Activated CD4-positive, alpha-beta T cell treated with anti-CD3 and anti-CD28 coated beads for 48 hours (primary cell): ENCODE data around the gene KDM4B.

Experiments used
- DNase-seq: peaks from one replicate; pipeline ENCODE4 v3.0.0-alpha.2; 2020

KDM4B gene

DNA sequence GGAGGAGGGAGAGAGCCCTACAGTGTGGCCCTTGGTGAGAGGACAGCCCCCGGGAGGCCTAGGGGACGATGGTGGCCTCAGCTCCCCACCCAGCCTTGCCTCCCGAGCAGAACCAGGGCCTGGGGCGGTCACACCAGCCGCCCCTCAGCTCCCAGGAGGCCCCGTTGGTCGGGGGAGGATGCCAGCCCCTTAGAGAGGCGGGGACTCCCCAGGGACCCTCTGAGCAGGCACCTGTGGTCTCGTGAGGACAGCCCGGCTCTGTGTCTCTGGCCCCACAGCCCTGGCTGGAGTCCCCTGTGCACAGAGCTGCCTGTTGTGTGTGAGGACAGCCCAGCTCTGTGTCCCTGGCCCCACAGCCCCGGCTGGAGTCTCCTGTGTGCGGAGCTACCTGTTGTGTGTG lies 158.8 kb downstream of the KDM4B start:
- DNase-seq = no peak

- no peak for DNase-seq
Measured at GRCh38 chr19:5128251-5128935, 159.5 kb downstream of the KDM4B start.

DNA sequence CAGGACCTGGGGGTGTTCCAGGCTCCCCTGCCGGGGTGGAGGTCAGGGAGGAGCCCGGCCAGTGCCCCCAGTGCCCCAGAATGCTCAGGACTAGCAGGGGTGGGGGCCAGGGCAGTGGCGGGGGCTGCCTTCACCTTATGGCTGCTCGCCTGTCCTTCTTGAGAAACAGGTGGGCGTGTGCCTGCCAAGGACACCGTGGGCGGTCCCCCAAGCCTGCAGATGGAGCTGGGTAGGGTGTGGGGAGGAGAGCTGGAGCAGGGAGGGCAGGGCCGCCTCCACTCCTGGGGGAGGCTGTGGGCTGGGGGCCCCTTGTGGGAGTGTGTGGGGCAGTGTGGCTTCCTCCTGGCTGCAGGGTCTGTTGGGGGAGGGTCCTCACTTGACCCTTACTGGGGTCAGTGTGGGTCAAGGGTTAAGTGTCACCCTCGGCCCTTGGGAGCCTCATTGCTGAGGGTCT lies 160.1 kb downstream of the KDM4B start:
- DNase-seq = no peak

DNA sequence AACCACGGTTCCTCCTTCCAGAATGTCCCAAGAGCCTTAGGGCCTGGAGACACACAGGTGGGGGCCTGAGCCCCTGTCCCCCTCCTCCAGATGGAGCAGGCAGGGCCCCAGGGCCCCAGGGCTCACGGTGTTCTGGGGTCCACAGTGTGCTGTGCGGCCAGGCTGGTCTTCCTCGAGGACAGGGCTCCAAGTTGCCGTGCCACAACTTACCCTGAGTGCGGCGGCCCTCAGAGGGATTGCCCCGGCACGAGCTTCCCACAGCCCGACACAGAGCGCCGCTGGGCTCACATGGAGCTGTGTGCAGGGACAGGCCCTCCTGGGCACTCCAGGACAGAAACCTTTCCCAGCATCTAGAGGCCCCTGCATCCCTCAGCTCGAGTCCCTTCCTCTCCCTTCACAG lies 160.8 kb downstream of the KDM4B start:
- DNase-seq = no peak

DNA sequence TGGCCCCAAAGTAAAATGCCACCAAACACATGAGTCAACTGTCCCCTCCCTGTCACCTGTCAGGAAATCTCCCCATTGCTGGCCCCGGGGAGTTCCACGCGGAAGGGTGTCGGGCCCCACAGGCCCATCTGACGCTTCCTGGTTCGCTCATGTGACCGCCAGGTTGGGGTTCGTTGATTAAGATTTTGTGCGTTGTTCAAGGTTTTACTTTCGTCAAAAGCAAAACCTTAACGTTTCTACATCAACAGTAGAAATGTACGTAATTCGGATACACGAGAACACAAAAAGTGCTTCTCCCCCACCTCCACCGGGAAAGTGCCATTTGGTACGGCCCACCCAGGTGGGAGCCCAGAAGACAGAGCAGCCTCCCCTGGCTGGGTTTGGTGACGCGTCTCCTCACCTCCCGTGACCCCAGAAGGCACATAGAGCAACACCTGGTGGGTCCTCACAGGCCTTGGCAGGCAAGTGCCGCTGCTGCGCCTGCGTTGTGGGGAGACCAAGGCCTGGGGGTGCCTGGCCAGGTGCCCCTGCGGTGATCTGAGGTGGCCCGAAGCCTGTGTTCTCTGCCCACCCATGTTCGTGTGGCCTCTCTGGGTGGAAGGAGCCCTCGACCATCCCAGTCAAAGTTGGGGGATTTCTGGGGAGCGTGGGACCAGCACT lies 161.6 kb downstream of the KDM4B start:
- DNase-seq = peak; percentile 53

DNA sequence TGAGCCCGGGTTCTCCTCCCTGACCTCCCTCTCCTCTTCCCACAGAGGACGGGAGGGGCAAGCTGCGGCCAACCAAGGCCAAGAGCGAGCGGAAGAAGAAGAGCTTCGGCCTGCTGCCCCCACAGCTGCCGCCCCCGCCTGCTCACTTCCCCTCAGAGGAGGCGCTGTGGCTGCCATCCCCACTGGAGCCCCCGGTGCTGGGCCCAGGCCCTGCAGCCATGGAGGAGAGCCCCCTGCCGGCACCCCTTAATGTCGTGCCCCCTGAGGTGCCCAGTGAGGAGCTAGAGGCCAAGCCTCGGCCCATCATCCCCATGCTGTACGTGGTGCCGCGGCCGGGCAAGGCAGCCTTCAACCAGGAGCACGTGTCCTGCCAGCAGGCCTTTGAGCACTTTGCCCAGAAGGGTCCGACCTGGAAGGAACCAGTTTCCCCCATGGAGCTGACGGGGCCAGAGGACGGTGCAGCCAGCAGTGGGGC lies 162.2 kb downstream of the KDM4B start:
- DNase-seq = no peak

- no peak for DNase-seq
Measured at GRCh38 chr19:5131506-5132205, 162.7 kb downstream of the KDM4B start.

DNA sequence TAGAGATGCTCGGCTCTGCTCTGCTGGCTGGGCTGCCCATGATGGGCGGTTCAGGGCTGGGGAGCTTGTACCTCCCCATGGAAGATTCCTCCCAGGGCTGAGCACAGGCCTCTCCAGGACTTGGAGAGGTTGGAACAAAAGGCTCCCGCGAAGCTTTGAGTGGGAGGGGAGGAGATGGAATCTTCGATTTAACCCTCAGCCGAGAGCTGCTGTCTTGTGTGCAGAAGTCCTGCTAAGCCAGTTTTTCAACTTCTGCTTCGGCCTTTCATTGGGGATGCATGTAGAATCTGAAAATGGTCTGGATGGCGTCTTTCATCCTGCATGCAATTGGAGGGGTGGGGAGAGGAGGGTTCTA lies 163.3 kb downstream of the KDM4B start:
- no peak for DNase-seq

DNA sequence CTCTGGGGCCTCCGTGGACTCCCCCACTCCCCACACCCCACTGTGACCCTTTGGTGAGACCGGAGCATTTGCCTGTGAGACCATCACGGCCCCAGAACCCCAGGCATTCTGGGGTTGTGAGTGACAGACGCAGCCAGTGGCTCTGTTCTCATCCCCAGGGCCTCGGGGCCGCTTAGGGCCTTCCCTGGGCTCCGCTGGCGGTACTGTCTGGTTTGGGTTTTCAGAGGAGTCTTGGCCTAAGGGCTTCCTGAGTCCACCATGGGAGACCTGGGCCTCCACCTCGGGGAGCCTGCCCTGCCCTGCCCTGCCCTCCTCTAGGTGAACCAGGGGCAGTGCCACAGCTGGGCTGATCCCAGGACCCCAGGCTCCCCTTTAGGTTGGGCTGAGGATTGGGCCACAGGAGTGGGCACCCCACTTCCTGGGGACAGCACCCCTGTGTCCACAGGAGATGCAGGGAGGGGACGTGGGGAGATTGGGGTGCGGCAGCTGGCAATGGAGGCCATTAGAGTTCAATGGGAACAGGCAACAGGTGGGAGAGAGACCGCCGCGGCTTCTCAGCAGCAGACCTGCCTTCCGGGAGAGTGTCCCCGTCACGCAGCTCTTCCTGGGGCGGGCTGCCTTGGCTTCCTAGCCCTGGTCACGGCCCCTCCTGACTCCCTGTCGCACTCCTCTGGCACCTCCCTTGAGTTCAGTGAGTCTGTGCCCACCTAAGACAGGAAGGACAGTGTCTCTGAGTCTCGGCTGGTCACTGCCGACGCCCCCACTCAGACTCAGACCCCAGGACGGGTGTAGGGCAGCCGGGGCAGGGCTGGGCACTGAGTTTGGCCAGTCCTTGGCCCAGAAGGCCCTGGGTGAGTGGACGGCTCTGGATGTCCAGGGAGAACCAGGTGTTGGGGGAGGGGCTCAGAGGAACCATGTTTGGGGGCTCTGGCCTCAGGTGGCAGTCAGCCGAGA lies 164.1 kb downstream of the KDM4B start:
- DNase-seq = no peak

DNA sequence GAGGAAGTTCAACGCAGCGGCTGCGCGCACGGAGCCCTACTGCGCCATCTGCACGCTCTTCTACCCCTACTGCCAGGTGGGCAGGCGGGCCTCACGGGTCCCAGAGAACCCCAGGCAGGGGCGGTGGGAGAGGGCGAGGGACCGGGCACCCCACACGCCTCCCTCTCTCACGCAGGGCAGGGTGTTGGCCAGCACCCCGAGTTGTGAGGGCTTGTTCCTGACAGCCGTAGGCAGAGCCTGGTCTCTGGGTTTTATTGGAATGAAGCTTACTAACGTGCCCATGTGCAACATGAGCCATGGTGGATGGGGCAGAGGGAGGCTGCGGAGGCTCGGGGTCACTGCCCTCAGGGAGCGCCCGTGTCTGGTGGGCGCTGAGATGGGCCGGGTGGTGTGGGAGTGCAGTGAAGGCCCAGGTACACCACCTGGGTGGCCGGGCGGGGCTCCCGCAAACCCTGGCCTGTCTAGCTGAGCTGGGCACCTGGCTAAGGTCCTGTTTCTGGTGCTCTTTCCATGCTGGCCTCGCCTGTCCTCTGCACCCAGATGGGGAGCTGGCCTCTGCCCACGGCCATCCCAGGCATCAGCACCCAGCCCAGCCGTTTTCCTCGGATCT lies 165.2 kb downstream of the KDM4B start:
- DNase-seq = no peak

GRCh38 chr19:5134691-5135090 lies 165.8 kb downstream of the KDM4B start:
- DNase-seq = no peak

GRCh38 chr19:5136073-5136855 lies 167.4 kb downstream of the KDM4B start:
- DNase-seq = no peak

GRCh38 chr19:5137114-5137513 lies 168.2 kb downstream of the KDM4B start:
- no peak for DNase-seq

- peak; percentile 20 for DNase-seq
Measured at GRCh38 chr19:5137571-5138124, 168.7 kb downstream of the KDM4B start.

DNA sequence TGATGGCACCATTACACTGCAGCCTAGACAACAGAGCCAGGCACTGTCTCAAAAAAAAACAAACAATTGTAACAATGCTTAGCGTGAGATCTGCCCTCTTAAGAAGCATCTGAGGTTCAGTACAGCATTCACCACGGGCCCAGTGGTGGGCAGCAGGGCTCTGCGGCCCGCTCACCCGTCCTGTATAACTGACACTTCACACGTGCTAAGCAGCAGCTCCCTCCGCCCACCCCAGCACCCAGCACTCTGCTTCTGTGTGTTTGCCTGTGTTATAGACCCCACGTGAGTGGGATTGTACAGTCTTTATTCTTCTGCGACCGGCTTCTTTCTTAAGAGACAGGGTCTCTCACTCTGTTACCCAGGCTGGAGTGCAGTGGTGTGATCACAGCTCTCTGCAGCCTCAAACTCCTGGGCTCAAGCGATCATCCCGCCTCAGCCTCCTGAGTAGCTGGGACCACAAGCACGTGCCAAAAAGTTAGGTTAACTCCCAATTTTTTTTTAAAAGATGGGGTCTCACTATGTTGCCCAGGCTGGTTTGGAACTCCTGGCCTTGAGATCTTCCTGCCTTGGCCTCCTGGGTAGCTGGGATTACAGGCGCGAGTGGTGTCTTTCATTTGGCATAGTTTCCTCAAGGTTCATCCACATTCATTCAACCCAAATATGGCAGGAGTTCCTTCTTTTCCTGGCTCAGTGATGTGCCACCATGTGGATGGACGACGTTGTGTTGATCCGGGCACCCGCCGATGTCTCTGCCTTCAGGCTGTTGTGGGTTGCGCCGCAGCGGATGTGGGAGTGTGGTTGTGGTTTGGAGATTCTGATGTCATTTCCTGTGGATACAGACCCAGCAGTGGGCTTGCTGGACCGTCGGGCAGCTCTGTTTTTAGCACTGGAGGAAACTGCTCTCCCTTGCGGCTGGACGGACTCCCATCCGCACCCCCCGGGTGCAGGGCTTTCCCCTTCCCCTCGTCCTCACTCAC lies 170.0 kb downstream of the KDM4B start:
- DNase-seq = peak; percentile 87

DNA sequence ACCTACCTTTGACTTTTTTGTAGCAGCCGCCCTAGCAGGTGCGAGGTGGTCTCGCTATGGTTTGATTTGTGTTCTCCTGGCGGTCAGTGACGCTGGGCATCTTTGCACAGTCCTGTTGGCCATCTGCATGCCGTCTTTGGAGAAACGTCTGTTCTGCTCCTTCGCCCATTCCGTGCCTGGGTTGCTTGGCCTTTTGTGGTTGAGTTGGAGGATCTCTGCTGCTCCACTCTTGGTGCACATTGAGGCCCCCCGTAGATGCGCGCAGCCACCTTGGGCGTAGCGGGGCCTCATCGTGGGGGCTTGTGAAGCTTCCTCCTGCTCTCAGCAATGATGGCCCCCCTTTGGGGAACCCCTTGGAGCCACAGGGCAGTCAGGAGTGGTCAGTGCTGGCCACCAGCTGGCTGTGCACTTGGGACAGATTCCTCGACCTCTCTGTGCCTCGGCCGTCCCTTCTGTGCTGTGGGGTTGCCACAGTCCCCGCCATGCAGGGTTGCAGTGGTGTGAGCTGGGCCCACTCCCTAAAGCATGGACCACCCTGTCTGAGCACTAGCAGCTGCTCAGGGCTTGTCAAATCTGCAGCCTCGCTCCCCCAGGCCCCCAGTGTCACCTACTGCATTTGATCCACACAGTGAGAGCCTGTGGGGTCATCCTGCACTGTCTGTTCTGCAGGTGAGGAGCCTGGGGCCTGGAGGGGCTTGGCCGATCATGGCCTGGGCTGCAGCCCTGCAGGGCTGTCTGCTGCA lies 170.8 kb downstream of the KDM4B start:
- DNase-seq = no peak

- peak; percentile 23 for DNase-seq
Measured at GRCh38 chr19:5141129-5141849, 172.4 kb downstream of the KDM4B start.
